ENCODE results near the gene TYW5. TPM values are rescaled to one million over a fixed set of nuclear protein-coding genes. Genes with fewer than 3 reads are reported as not detected.

TYW5 gene
- polyA plus RNA-seq, 1 of the 3 experiments (the other 2 are of a cell fraction), result 3.6 TPM

- Histone ChIP-seq H3K4me1 (ENCODE audit: control insufficient read depth in 1 of 2, insufficient read depth in 2 of 2, low read depth in 1 of 2, low read length in 1 of 2) (peaks cover 7 to 16% of the 10 kb centered on the region in 2 experiments; a peak in 3 of 4 replicates), H3K9me3 (no peaks in the 10 kb centered on the region), H3K9ac (no peak overlapping the region), H3K9me2 (no peaks in the 10 kb centered on the region), H3K27ac (ENCODE audit: low read depth in 2 of 2, low read length in 1 of 2) (no peak overlapping the region), H3K4me2 (no peak overlapping the region), H3K27me3 (ENCODE audit: insufficient read depth) (no peaks in the 10 kb centered on the region), H4K20me1 (ENCODE audit: insufficient read depth) (no peaks in the 10 kb centered on the region), H3K4me3 (ENCODE audit: low read depth in 2 of 2, low read length in 1 of 2) (no peak overlapping the region), H3F3A (replicated peaks; ENCODE audit: insufficient read depth) (peaks cover 26% of the 10 kb centered on the region), H3K36me3 (replicated peaks in 1 of 2; ENCODE audit: control insufficient read depth in 1 of 2, insufficient read depth in 2 of 2, low read length in 1 of 2) (peaks cover 38 to 47% of the 10 kb centered on the region in 2 experiments), H2AFZ (ENCODE audit: low read depth) (no peak overlapping the region), H3K79me2 (ENCODE audit: insufficient read depth) (peaks cover 74% of the 10 kb centered on the region)
- CTCF ChIA-PET, result interaction anchor here (1.9 kb wide), 1 partner anchor 13 kb away, joined by 7 read pairs; no protein-coding TSS in a partner anchor
- POLR2A ChIA-PET, result no interaction called here
- no peak for DNase-seq
- 88% methylated on average over 1 of the region's 1 CpG for WGBS (ENCODE audit: low lambda C conversion rate)
- TF ChIP-seq SIN3A (IDR thresholded peaks at IDR 0.05; ENCODE audit: borderline replicate concordance, low read depth, low read length) (no peak), SMC3 (IDR thresholded peaks at IDR 0.05; ENCODE audit: low read depth, low read length) (no peak), RXRA (IDR thresholded peaks at IDR 0.05; ENCODE audit: borderline replicate concordance, low read depth) (no peak), RAD21 (IDR thresholded peaks at IDR 0.05; ENCODE audit: low read length) (no peak), TAF1 (IDR thresholded peaks at IDR 0.05; ENCODE audit: borderline replicate concordance, low read depth, low read length) (no peak), ELF1 (IDR thresholded peaks at IDR 0.05) (no peak), GABPA (IDR thresholded peaks at IDR 0.05; ENCODE audit: low read depth) (no peak), MEF2A (IDR thresholded peaks at IDR 0.05; ENCODE audit: borderline replicate concordance, low read depth) (no peak), RCOR1 (IDR thresholded peaks at IDR 0.05; ENCODE audit: low read length) (no peak), IRF3 (IDR thresholded peaks at IDR 0.05; ENCODE audit: low read depth, low read length) (no peak), NFIC (IDR thresholded peaks at IDR 0.05; ENCODE audit: borderline replicate concordance) (no peak), EP300 (IDR thresholded peaks at IDR 0.05; ENCODE audit: borderline replicate concordance in 1 of 2, low read depth in 1 of 2, low read length in 1 of 2) (no peak), MXI1 (IDR thresholded peaks at IDR 0.05; ENCODE audit: low read depth, low read length) (no peak), EZH2phosphoT487 (IDR thresholded peaks at IDR 0.05; ENCODE audit: borderline replicate concordance, low read depth) (no peak), MAX (IDR thresholded peaks at IDR 0.05; ENCODE audit: low read depth) (no peak), YY1 (IDR thresholded peaks at IDR 0.05; ENCODE audit: low read depth) (no peak), TEAD4 (IDR thresholded peaks at IDR 0.05; ENCODE audit: borderline replicate concordance, insufficient read depth) (no peak), JUND (IDR thresholded peaks at IDR 0.05) (no peak)
- TF ChIP-seq, protein P1, sequence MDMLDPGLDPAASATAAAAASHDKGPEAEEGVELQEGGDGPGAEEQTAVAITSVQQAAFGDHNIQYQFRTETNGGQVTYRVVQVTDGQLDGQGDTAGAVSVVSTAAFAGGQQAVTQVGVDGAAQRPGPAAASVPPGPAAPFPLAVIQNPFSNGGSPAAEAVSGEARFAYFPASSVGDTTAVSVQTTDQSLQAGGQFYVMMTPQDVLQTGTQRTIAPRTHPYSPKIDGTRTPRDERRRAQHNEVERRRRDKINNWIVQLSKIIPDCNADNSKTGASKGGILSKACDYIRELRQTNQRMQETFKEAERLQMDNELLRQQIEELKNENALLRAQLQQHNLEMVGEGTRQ (IDR thresholded peaks at IDR 0.05; ENCODE audit: borderline replicate concordance, low read depth, low read length), result no peak
- TF ChIP-seq, protein P2, sequence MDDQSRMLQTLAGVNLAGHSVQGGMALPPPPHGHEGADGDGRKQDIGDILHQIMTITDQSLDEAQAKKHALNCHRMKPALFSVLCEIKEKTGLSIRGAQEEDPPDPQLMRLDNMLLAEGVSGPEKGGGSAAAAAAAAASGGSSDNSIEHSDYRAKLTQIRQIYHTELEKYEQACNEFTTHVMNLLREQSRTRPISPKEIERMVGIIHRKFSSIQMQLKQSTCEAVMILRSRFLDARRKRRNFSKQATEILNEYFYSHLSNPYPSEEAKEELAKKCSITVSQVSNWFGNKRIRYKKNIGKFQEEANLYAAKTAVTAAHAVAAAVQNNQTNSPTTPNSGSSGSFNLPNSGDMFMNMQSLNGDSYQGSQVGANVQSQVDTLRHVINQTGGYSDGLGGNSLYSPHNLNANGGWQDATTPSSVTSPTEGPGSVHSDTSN (IDR thresholded peaks at IDR 0.05), result no peak
Measured at GRCh38 chr2:199926806-199927205, 28.5 kb downstream of the TYW5 start.
